Activated CD8-positive, alpha-beta T cell treated with anti-CD3 and anti-CD28 coated beads for 36 hours (primary cell): ENCODE data around the gene PEX14. TPM values are rescaled to one million over a fixed set of nuclear protein-coding genes. Genes with fewer than 3 reads are reported as not detected.

Source experiments
- ATAC-seq: fragments of 200-7000 bp; cut with Tn5 transposase; one replicate; pipeline ENCODE4 v1.10.0; 2021; ENCODE audit warnings: mild to moderate bottlenecking, moderate library complexity
- CTCF ChIA-PET: fragments of 350-600 bp; sonication (Branson Sonifier 250); formaldehyde crosslinking; loops from one replicate; lab custom pipeline; 2021; ENCODE audit warnings: antibody characterized with exemption; lab: Charles Lee
- POLR2A ChIA-PET: fragments of 350-600 bp; sonication (Branson Sonifier 250); formaldehyde crosslinking; loops from one replicate; lab custom pipeline; 2021; ENCODE audit warnings: antibody characterized with exemption; lab: Charles Lee
- DNase-seq: peaks from one replicate; pipeline ENCODE4 v3.0.0-alpha.2; 2020
- H3K27ac Mint-ChIP-seq: one replicate; pipeline ENCODE4 v1.8.0; 2021; ENCODE audit warnings: mild to moderate bottlenecking, mixed read lengths
- H3K27me3 Mint-ChIP-seq: one replicate; pipeline ENCODE4 v1.8.0; 2021; ENCODE audit warnings: mixed read lengths
- H3K36me3 Mint-ChIP-seq: one replicate; pipeline ENCODE4 v1.8.0; 2021; ENCODE audit warnings: low read depth, mixed read lengths
- H3K4me1 Mint-ChIP-seq: one replicate; pipeline ENCODE4 v1.8.0; 2021; ENCODE audit warnings: low read depth, mixed read lengths
- H3K4me3 Mint-ChIP-seq: one replicate; pipeline ENCODE4 v1.8.0; 2021; ENCODE audit warnings: mild to moderate bottlenecking, moderate library complexity, mixed read lengths
- H3K9me3 Mint-ChIP-seq: one replicate; pipeline ENCODE4 v1.8.0; 2021; ENCODE audit warnings: mixed read lengths
- CTCF ChIP-seq: fragments of 200-600 bp; IDR thresholded peaks from one replicate; pipeline ENCODE4 v1.8.0; 2022; ENCODE audit warnings: antibody characterized with exemption, mild to moderate bottlenecking
- intact Hi-C: fragments of 100-400 bp; cut with micrococcal nuclease; formaldehyde crosslinking; loops from one replicate; pipeline ENCODE4 v1.10.0; 2022
- total RNA-seq, 2 experiments: library from RNA; stranded (reverse); gene quantifications; one replicate each; pipeline ENCODE4 v1.2.3, GENCODE V29; 2021

The PEX14 gene
- total RNA-seq, 2 experiments from 2014 or later = 18.0 to 18.5 TPM

- DNase-seq (no peak), ATAC-seq (no peak)
- ChIA-PET CTCF (no interaction called here), POLR2A (interaction anchor here (0.7 kb wide), 1 partner anchor 15 kb away, joined by 3 read pairs; no protein-coding TSS in a partner anchor)
- TF ChIP-seq CTCF = no peak
- Mint-ChIP-seq H3K27ac (no peak overlapping the region), H3K4me1 (no peaks in the 10 kb centered on the region), H3K27me3 (no peaks in the 10 kb centered on the region), H3K36me3 (no peaks in the 10 kb centered on the region), H3K4me3 (no peak overlapping the region), H3K9me3 (no peaks in the 10 kb centered on the region)
- intact Hi-C loops = no loop called here
Observed at GRCh38 chr1:10649517-10650201, 174.9 kb downstream of the PEX14 start.

DNA sequence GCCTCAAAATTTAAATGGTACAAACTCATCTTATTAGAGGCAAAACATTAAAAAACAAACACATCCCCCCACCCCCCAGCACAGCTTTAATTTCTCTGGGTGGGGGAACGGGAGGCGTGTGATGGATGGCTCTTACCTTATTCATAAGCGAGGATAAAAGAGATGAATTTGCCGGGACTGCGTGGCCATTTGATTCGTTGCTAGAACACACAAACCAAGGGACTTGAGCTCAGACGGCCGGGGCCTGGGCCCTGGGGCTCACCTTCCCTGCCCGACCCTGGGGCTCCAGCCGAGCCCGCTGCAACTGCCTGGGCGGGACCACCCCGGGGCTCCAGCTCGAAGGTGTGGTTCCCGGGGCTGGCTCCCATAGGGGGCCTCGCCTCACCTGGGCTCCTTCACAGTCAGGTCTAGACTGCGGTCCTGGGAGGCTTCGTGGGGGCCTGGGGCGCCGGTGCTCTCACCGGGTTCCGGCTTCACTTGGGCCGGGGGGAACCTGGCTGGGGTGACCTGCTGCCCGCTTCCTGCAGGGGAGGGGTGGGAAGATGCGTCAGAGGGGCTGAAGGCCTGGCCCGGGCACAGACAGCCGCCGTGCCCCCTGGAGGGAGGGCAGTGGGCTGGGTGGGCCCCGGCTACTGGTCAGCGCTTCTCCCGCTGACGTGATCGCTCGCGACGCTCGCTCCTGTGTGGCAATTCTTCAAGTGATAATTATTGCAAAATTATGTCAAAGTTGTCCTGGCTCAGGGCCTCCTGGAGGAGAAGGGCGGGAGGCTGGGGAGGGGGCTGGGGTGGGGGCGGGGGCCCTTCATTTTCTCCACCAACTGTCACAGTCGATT lies 176.0 kb downstream of the PEX14 start:
- Mint-ChIP-seq H3K27me3 (no peaks in the 10 kb centered on the region), H3K9me3 (no peaks in the 10 kb centered on the region), H3K27ac (no peak overlapping the region), H3K4me1 (no peaks in the 10 kb centered on the region), H3K4me3 (no peak overlapping the region), H3K36me3 (no peaks in the 10 kb centered on the region)
- ChIA-PET POLR2A (interaction anchor here (0.7 kb wide), 1 partner anchor 16 kb away, joined by 3 read pairs; no protein-coding TSS in a partner anchor), CTCF (no interaction called here)
- no peak for TF ChIP-seq CTCF
- ATAC-seq (no peak), DNase-seq (no peak)
- intact Hi-C loops = no loop called here

GRCh38 chr1:10651389-10651766 lies 176.6 kb downstream of the PEX14 start:
- no peaks in the 10 kb centered on the region for H3K9me3 Mint-ChIP-seq
- no peak for DNase-seq
- no peak overlapping the region for H3K4me3 Mint-ChIP-seq
- intact Hi-C loops = no loop called here
- POLR2A ChIA-PET = no interaction called here
- H3K27ac Mint-ChIP-seq = no peak overlapping the region
- no peaks in the 10 kb centered on the region for H3K4me1 Mint-ChIP-seq
- H3K36me3 Mint-ChIP-seq = no peaks in the 10 kb centered on the region
- no peak for TF ChIP-seq CTCF
- no peak for ATAC-seq
- no peaks in the 10 kb centered on the region for H3K27me3 Mint-ChIP-seq
- CTCF ChIA-PET = no interaction called here

GRCh38 chr1:10651793-10652192 lies 177.0 kb downstream of the PEX14 start:
- no peaks in the 10 kb centered on the region for H3K36me3 Mint-ChIP-seq
- no peaks in the 10 kb centered on the region for H3K27me3 Mint-ChIP-seq
- no peaks in the 10 kb centered on the region for H3K9me3 Mint-ChIP-seq
- no peak for ATAC-seq
- TF ChIP-seq CTCF = no peak
- DNase-seq = no peak
- POLR2A ChIA-PET = no interaction called here
- intact Hi-C loops = no loop called here
- H3K27ac Mint-ChIP-seq = no peak overlapping the region
- H3K4me3 Mint-ChIP-seq = no peak overlapping the region
- CTCF ChIA-PET = no interaction called here
- no peaks in the 10 kb centered on the region for H3K4me1 Mint-ChIP-seq

- Mint-ChIP-seq H3K36me3 (no peaks in the 10 kb centered on the region), H3K27ac (no peak overlapping the region), H3K4me3 (no peak overlapping the region), H3K4me1 (no peaks in the 10 kb centered on the region), H3K9me3 (no peaks in the 10 kb centered on the region), H3K27me3 (no peaks in the 10 kb centered on the region)
- ChIA-PET POLR2A (no interaction called here), CTCF (no interaction called here)
- DNase-seq (no peak), ATAC-seq (no peak)
- intact Hi-C loops = no loop called here
- TF ChIP-seq CTCF = no peak
Observed at GRCh38 chr1:10652626-10653025, 177.9 kb downstream of the PEX14 start.
